OCI-LY7 (cell line): ENCODE results near the gene SGK1. TPM values are rescaled to one million over a fixed set of nuclear protein-coding genes. Genes with fewer than 3 reads are reported as not detected.

Source experiments
- BruUV-seq: library from RNA; stranded (reverse); fragments of 400-500 nt; replicated peaks from 2 replicates; lab custom pipeline; 2021; lab: Mats Ljungman, UMichigan
- CTCF ChIA-PET: fragments of 300-600 bp; sonication (Branson Sonifier 250); formaldehyde crosslinking; loops from one replicate; lab custom pipeline; 2022; ENCODE audit warnings: antibody characterized with exemption; ENCODE audit not compliant: unreplicated experiment; lab: Charles Lee
- POLR2A ChIA-PET: fragments of 300-600 bp; sonication (Branson Sonifier 250); formaldehyde crosslinking; loops from one replicate; lab custom pipeline; 2022; ENCODE audit warnings: antibody characterized with exemption; lab: Charles Lee
- DNase-seq: peaks from one replicate; pipeline ENCODE4 v3.0.0-alpha.2; 2015; ENCODE audit warnings: low spot score
- H2AFZ ChIP-seq: fragments of 200-600 bp; sonication (generic), shearing (Covaris generic); 2 replicates; pipeline ENCODE4 v1.6.1; 2014; ENCODE audit warnings: mild to moderate bottlenecking, antibody characterized with exemption, low read length, moderate library complexity
- H3K27ac ChIP-seq: fragments of 200-600 bp; sonication (generic); 2 replicates; pipeline ENCODE4 v1.5.1; 2014; ENCODE audit warnings: mixed run types, low read depth, mild to moderate bottlenecking, moderate library complexity, low read length, inconsistent platforms; ENCODE audit not compliant: poor library complexity, severe bottlenecking
- H3K36me3 ChIP-seq: fragments of 200-600 bp; sonication (generic); 2 replicates; pipeline ENCODE4 v1.6.1; 2014; ENCODE audit warnings: mild to moderate bottlenecking, antibody characterized with exemption, low read length, moderate library complexity, mixed read lengths; ENCODE audit not compliant: insufficient read depth
- H3K4me1 ChIP-seq: fragments of 200-600 bp; sonication (generic); 2 replicates; pipeline ENCODE4 v1.5.1; 2014; ENCODE audit warnings: mild to moderate bottlenecking, low read length; ENCODE audit not compliant: insufficient read depth, poor library complexity, severe bottlenecking
- H3K4me2 ChIP-seq: fragments of 200-600 bp; sonication (generic); 2 replicates; pipeline ENCODE4 v1.6.1; 2014; ENCODE audit warnings: mild to moderate bottlenecking, low read length
- H3K4me3 ChIP-seq: fragments of 200-600 bp; sonication (generic); 2 replicates; pipeline ENCODE4 v1.5.1; 2014; ENCODE audit warnings: mild to moderate bottlenecking, low read depth, low read length; ENCODE audit not compliant: poor library complexity, severe bottlenecking
- H3K79me2 ChIP-seq: fragments of 200-600 bp; sonication (generic); 2 replicates; pipeline ENCODE4 v1.6.1; 2016; ENCODE audit warnings: low read depth, mild to moderate bottlenecking, low read length, moderate library complexity, mixed read lengths; ENCODE audit not compliant: insufficient read depth
- H3K9me2 ChIP-seq: fragments of 200-600 bp; sonication (generic); 2 replicates; pipeline ENCODE4 v1.6.1; 2016; ENCODE audit warnings: mild to moderate bottlenecking, low read length, mixed read lengths; ENCODE audit not compliant: insufficient read depth
- H3K9me3 ChIP-seq: fragments of 200-600 bp; sonication (generic); 2 replicates; pipeline ENCODE4 v1.6.1; 2014; ENCODE audit warnings: mild to moderate bottlenecking, mixed run types, low read length, mixed read lengths
- H4K20me1 ChIP-seq: fragments of 200-600 bp; sonication (generic); 2 replicates; pipeline ENCODE4 v1.6.1; 2014; ENCODE audit warnings: mild to moderate bottlenecking, antibody characterized with exemption, low read length, moderate library complexity, mixed read lengths; ENCODE audit not compliant: insufficient read depth
- EZH2phosphoT487 ChIP-seq: fragments of 200-600 bp; sonication (generic); IDR thresholded peaks from 2 replicates; pipeline ENCODE4 v1.6.1; 2018; ENCODE audit warnings: low read depth, borderline replicate concordance, mild to moderate bottlenecking, mixed run types, antibody characterized with exemption, low read length, moderate library complexity, mixed read lengths
- intact Hi-C: fragments of 100-400 bp; cut with micrococcal nuclease; formaldehyde crosslinking; loops from one replicate; pipeline ENCODE4 v1.10.0; 2022; ENCODE audit not compliant: unreplicated experiment
- total RNA-seq, 2 experiments: library from RNA; depleted of rRNA in 1 of 2; stranded (reverse); fragments of >200 nt in 1 of 2; shearing (Covaris generic) in 1 of 2; gene quantifications; 2 replicates each; pipeline ENCODE4 v1.2.3, GENCODE V29; 2014 to 2022
- TF ChIP-seq, protein P1 (sequence below): fragments of 200-600 bp; sonication (generic); conservative IDR thresholded peaks from 2 replicates; pipeline ENCODE4 v1.5.1; 2014; ENCODE audit warnings: mild to moderate bottlenecking, antibody characterized with exemption, low read length, moderate library complexity, mixed read lengths

SGK1 gene
- total RNA-seq, 2 experiments from 2014 or later, result 5.2 to 27.6 TPM

DNA sequence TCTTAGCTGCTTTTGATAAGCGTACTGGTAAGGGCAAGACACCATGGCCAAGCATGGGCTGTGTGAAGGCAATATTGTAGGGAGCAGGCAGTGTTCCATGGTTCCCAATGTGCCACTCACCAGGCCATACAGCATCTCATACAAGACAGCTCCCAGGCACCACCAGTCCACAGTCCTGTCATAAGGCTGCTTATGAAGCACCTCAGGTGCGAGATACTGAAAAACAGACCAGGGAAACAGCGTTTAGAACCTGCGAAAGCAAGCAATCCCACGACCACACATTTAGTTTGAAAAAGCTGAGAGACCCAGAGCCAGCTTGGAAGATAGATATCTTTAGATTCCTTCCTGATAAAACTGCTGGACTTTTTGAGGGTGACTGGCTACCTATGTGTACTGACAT is 146.4 kb downstream of the SGK1 start:
- DNase-seq, result no peak
- Histone ChIP-seq H3K4me2 (no peak overlapping the region), H2AFZ (no peak overlapping the region), H4K20me1 (no peaks in the 10 kb centered on the region), H3K79me2 (no peaks in the 10 kb centered on the region), H3K4me1 (peaks cover 22% of the 10 kb centered on the region), H3K4me3 (no peak overlapping the region), H3K27ac (no peak overlapping the region), H3K9me3 (no peaks in the 10 kb centered on the region), H3K36me3 (peaks cover 39% of the 10 kb centered on the region), H3K9me2 (no peaks in the 10 kb centered on the region)
- CTCF ChIA-PET, result no interaction called here
- no TSS peak for BruUV-seq
- no peak for TF ChIP-seq EZH2phosphoT487
- TF ChIP-seq, protein P1, sequence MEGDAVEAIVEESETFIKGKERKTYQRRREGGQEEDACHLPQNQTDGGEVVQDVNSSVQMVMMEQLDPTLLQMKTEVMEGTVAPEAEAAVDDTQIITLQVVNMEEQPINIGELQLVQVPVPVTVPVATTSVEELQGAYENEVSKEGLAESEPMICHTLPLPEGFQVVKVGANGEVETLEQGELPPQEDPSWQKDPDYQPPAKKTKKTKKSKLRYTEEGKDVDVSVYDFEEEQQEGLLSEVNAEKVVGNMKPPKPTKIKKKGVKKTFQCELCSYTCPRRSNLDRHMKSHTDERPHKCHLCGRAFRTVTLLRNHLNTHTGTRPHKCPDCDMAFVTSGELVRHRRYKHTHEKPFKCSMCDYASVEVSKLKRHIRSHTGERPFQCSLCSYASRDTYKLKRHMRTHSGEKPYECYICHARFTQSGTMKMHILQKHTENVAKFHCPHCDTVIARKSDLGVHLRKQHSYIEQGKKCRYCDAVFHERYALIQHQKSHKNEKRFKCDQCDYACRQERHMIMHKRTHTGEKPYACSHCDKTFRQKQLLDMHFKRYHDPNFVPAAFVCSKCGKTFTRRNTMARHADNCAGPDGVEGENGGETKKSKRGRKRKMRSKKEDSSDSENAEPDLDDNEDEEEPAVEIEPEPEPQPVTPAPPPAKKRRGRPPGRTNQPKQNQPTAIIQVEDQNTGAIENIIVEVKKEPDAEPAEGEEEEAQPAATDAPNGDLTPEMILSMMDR, result no peak
- intact Hi-C loops, result loop anchor here (10.0 kb wide), 2 partner anchors 283 to 1263 kb away; no protein-coding TSS in a partner anchor
- POLR2A ChIA-PET, result interaction anchor here (0.6 to 1.4 kb wide), 3 partner anchors 450 to 1071 kb away, joined by 3 read pairs; no protein-coding TSS in a partner anchor

DNA sequence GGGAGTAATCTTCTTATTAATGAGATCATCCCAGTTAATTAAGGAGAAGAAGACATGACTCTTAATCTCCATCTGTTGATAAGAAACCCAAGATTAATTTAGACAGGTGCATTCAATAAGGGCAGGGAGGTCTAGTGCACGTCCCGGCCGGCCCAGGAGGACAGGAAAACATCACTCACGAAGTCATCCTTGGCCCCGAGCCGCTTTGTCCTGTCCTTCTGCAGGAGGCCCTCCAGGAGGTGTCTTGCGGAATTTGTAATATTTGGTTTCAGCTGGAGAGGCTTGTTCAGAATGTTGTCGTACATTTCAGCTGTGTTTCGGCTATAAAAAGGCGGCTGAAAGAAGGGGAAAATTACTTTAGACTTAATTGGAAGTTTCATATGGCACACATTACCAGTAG is 147.1 kb downstream of the SGK1 start:
- ChIA-PET CTCF (no interaction called here), POLR2A (interaction anchor here (1.4 kb wide), 1 partner anchor 453 kb away, joined by 3 read pairs; no protein-coding TSS in a partner anchor)
- Histone ChIP-seq H3K79me2 (no peaks in the 10 kb centered on the region), H3K27ac (no peak overlapping the region), H3K4me3 (no peak overlapping the region), H4K20me1 (no peaks in the 10 kb centered on the region), H2AFZ (no peak overlapping the region), H3K9me3 (no peaks in the 10 kb centered on the region), H3K4me1 (peaks cover 22% of the 10 kb centered on the region), H3K4me2 (no peak overlapping the region), H3K36me3 (peaks cover 39% of the 10 kb centered on the region), H3K9me2 (no peaks in the 10 kb centered on the region)
- no peak for DNase-seq
- TF ChIP-seq, protein P1, result no peak
- TF ChIP-seq EZH2phosphoT487, result no peak
- BruUV-seq, result no TSS peak
- intact Hi-C loops, result loop anchor here (10.0 kb wide), 2 partner anchors 284 to 1264 kb away; no protein-coding TSS in a partner anchor

DNA sequence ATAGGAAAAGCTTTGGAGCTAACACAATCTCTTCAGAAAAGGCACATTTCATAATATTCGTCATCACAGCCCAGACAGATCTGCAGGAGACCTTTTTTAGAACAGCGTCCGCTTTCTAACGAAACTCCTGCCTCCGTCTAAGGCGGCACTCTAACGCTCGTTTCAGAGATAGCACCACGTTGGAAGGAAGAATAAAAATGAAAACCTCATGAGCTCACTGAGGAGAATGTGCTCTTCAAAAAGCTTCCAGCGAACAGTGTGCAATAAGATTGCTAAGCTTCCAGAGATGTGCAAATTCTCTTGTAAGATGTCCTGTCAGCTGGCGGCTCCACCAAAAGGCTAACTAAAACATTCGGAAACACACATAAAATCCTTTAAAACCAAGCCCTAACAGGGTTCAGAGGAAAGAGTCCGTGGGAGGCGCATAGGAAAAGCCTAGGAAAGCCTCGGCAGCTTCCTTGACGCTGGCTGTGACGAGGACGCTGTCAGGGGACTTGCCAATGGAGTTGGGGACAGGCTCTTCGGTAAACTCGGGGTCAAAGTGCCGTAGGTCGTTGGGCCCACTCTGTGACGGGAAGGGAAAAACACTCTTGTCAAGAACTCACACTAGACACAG is 147.9 kb downstream of the SGK1 start:
- H3K36me3 ChIP-seq, result peaks cover 39% of the 10 kb centered on the region
- no peak overlapping the region for H2AFZ ChIP-seq
- ChIA-PET POLR2A (interaction anchor here (0.8 to 1.0 kb wide), 2 partner anchors 468 to 710 kb away, joined by 3 to 4 read pairs; no protein-coding TSS in a partner anchor), CTCF (no interaction called here)
- H3K79me2 ChIP-seq, result no peaks in the 10 kb centered on the region
- no peaks in the 10 kb centered on the region for H3K9me2 ChIP-seq
- H3K9me3 ChIP-seq, result no peaks in the 10 kb centered on the region
- intact Hi-C loops, result loop anchor here (10.0 kb wide), 2 partner anchors 285 to 1265 kb away; no protein-coding TSS in a partner anchor
- no peak overlapping the region for H3K4me2 ChIP-seq
- H4K20me1 ChIP-seq, result no peaks in the 10 kb centered on the region
- no peak for DNase-seq
- TF ChIP-seq EZH2phosphoT487, result no peak
- TF ChIP-seq, protein P1, result no peak
- H3K4me3 ChIP-seq, result no peak overlapping the region
- BruUV-seq, result no TSS peak
- H3K4me1 ChIP-seq, result peaks cover 16% of the 10 kb centered on the region
- H3K27ac ChIP-seq, result no peak overlapping the region
